C4-2B (cell line): Measurements from ENCODE around the gene DRC1.
A peak's percentile ranks its signal among the peaks of the same experiment; 100 is the strongest.
"Not testable (repeated sequence)": the region's sequence is repeated elsewhere in the genome, so short reads cannot be mapped to it uniquely, and the experiment has no call there.

Experiments
- H3K27ac ChIP-seq: fragments of 450-650 bp; 2 replicates; pipeline ENCODE4 v1.5.1; 2017
- ZFX ChIP-seq: fragments of 450-650 bp; IDR thresholded peaks from 2 replicates; pipeline ENCODE4 v1.6.1; 2017
- TF ChIP-seq, protein P1 (sequence below): fragments of 450-650 bp; conservative IDR thresholded peaks from 2 replicates; pipeline ENCODE4 v1.5.1; 2017; ENCODE audit warnings: mild to moderate bottlenecking

DRC1 gene

GRCh38 chr2:26363323-26363722 is 38.4 kb upstream of the DRC1 start:
- TF ChIP-seq ZFX = no peak
- TF ChIP-seq, protein P1, sequence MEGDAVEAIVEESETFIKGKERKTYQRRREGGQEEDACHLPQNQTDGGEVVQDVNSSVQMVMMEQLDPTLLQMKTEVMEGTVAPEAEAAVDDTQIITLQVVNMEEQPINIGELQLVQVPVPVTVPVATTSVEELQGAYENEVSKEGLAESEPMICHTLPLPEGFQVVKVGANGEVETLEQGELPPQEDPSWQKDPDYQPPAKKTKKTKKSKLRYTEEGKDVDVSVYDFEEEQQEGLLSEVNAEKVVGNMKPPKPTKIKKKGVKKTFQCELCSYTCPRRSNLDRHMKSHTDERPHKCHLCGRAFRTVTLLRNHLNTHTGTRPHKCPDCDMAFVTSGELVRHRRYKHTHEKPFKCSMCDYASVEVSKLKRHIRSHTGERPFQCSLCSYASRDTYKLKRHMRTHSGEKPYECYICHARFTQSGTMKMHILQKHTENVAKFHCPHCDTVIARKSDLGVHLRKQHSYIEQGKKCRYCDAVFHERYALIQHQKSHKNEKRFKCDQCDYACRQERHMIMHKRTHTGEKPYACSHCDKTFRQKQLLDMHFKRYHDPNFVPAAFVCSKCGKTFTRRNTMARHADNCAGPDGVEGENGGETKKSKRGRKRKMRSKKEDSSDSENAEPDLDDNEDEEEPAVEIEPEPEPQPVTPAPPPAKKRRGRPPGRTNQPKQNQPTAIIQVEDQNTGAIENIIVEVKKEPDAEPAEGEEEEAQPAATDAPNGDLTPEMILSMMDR = no peak
- 0 out of 2 replicates have a peak overlapping the region, but pooled peaks have one; percentile 29 for H3K27ac ChIP-seq

- H3K27ac ChIP-seq = peak overlapping the region; percentile 29; the same call in 1 of the 2 replicates
- no peak for TF ChIP-seq ZFX
- TF ChIP-seq, protein P1 = no peak
Observed at GRCh38 chr2:26363958-26364357, 37.8 kb upstream of the DRC1 start.

GRCh38 chr2:26364669-26365068 is 37.1 kb upstream of the DRC1 start:
- no peak overlapping the region for H3K27ac ChIP-seq
- no peak for TF ChIP-seq ZFX
- TF ChIP-seq, protein P1 = no peak

DNA sequence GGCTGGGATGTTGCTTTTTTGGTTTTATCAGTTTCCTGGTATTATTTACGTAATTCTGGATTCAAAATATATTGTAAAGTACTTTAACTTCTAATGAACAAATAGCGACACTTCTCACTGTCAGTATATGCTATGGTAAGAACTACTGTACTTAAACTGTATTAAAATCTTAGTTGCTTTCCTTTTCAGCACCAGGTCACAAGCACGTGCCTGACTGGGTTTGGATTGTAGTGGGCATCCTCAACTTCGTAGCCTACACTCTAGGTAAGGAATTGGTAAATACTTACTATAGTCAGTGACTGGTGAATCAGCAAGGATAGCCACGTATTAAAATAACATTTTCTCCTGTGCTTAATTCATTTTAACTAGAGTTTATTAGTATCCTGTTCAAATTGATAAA is 34.8 kb upstream of the DRC1 start:
- no peak for TF ChIP-seq ZFX
- TF ChIP-seq, protein P1 = no peak
- H3K27ac ChIP-seq = no peak overlapping the region

DNA sequence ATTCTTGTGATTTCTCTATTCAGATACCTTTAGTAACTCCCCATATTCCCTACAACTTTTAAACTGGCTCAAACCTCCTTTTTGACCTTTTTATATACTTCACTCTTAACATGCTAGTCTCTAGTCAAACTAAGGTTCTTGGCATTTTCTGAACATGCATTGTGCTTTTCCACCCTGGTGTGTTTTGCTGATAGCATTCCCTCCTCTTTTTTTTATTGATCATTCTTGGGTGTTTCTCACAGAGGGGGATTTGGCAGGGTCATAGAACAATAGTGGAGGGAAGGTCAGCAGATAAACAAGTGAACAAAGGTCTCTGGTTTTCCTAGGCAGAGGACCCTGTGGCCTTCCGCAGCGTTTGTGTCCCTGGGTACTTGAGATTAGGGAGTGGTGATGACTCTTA is 32.1 kb upstream of the DRC1 start:
- H3K27ac ChIP-seq = not testable (repeated sequence)

GRCh38 chr2:26370909-26371308 is 30.8 kb upstream of the DRC1 start:
- not testable (repeated sequence) for H3K27ac ChIP-seq

DNA sequence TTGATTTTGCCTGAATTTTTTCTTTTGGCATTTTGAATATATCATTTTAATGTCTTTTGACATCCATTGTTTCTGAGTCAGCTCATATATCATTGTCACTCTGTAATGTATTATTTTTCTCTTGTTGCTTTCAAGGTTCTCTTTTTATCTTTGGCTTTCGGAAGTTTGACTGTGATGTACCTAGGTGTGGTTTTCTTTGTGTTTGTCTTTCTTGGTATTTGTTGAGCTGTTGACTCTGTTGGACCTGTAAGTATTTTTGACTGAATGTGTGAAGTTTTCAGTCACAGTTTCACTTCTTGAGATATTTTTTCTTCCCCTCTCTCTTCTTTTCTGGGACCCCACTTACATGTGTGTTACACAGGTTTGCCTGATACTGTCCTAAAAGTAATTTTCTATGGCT is 24.9 kb upstream of the DRC1 start:
- no peak overlapping the region for H3K27ac ChIP-seq

GRCh38 chr2:26380281-26380680 is 21.4 kb upstream of the DRC1 start:
- no peak overlapping the region for H3K27ac ChIP-seq
- TF ChIP-seq, protein P1 = no peak
- no peak for TF ChIP-seq ZFX

More for the DNA sequence above, 24.9 kb upstream of the DRC1 start:
- TF ChIP-seq, protein P1 = no peak
- no peak for TF ChIP-seq ZFX

- no peak overlapping the region for H3K27ac ChIP-seq
Observed at GRCh38 chr2:26382564-26382963, 19.2 kb upstream of the DRC1 start.

More at GRCh38 chr2:26382564-26382963, 19.2 kb upstream of the DRC1 start:
- TF ChIP-seq, protein P1 = no peak
- TF ChIP-seq ZFX = no peak
